ENCODE data around the gene TIMELESS. TPM values are rescaled to one million over a fixed set of nuclear protein-coding genes. Genes with fewer than 3 reads are reported as not detected.
A peak's percentile ranks its signal among the peaks of the same experiment; 100 is the strongest.
"Not testable (repeated sequence)": the region's sequence is repeated elsewhere in the genome, so short reads cannot be mapped to it uniquely, and the experiment has no call there.

Gene TIMELESS
- total and polyA plus RNA-seq, 9 of the 15 experiments (the other 6 are each of a cell fraction or from before 2014, with no cell fraction given): 11.9 to 59.2 (median 35.8) TPM

DNA sequence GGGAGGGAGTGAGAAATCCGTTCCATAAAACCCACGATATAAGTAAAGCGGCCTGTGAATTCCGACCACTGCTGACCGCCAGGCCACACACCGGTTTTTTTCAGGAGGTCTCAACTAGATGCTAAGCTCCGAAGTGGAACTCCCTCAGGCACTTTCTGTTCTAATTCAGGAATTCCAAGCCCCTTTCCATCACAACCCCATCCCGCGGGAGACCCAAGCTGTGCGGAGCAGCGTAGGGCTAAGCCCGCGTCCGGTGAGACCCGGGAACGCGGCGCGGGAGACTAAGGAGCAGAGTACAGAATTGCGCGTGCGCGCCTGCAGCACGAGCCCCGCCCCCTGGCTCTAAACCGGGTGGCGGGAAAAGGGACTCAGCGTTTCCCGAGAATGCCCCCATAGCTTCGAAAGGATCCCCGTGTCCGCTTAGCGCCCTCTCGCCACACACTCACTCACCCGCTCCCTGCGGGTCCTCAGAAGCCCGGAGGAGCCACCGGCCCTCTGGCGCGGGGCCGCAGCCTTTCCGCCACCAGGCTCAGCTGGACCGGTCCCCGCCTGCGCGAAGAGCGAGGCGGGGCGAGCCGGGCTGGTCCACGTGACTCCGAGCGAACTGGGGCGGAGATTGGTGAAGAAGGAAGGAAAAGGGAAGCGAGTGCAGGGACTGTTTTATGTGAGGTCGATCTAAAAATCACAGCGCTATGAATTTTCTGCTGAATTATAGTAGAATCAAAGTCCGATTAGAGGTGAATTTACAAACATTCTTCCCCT is at the start of gene TIMELESS (continued):
- TF ChIP-seq MBD1 (CRISPR knock-in tag; IDR thresholded peaks at IDR 0.05): no peak
- no peak for TF ChIP-seq TAF15 (IDR thresholded peaks at IDR 0.05; ENCODE audit: low read depth, low read length)
- peak in 1 of 2 experiments; percentile 37; a peak in 1 of 4 replicates for TF ChIP-seq CSDE1 (IDR thresholded peaks at IDR 0.05)
- TF ChIP-seq ZC3H8 (IDR thresholded peaks at IDR 0.05): no peak
- no peak for TF ChIP-seq PHF20 (IDR thresholded peaks at IDR 0.05; ENCODE audit: partially characterized antibody)
- peak; percentile 91 for TF ChIP-seq KLF13 (tag; IDR thresholded peaks at IDR 0.05; ENCODE audit: borderline replicate concordance, low read depth)
- no peak for TF ChIP-seq GABPB2 (CRISPR knock-in tag; conservative IDR thresholded peaks at IDR 0.05)
- no peak for TF ChIP-seq ZNF165 (CRISPR knock-in tag; IDR thresholded peaks at IDR 0.05; ENCODE audit: borderline replicate concordance)

- H3K4me1 ChIP-seq (replicated peaks in 1 of 2; ENCODE audit: control insufficient read depth in 2 of 2, insufficient read depth in 2 of 2, low read length in 2 of 2); H4K20me1 ChIP-seq (replicated peaks; ENCODE audit: control insufficient read depth, insufficient read depth, low read length); H3K4me2 ChIP-seq (ENCODE audit: insufficient read depth, low read length); in situ Hi-C loops (cut with MboI); ATAC-seq; H3K9ac ChIP-seq (ENCODE audit: insufficient read depth in 1 of 2, low read depth in 2 of 2, low read length in 2 of 2); BruUV-seq (replicated peaks); H3K4me3 ChIP-seq; H2AFZ ChIP-seq (ENCODE audit: low read depth, low read length); H3K27ac ChIP-seq (ENCODE audit: extremely low read depth, low read depth, low read length); H3K9me3 ChIP-seq (replicated peaks; ENCODE audit: control insufficient read depth, insufficient read depth, low read depth, low read length); POLR2A ChIA-PET; H3K36me3 ChIP-seq (ENCODE audit: control insufficient read depth, insufficient read depth, low read length); H3K9me1 ChIP-seq (ENCODE audit: control insufficient read depth, insufficient read depth, low read length); H3K79me2 ChIP-seq (ENCODE audit: control insufficient read depth, insufficient read depth, low read length); intact Hi-C loops (cut with micrococcal nuclease); DNase-seq (ENCODE audit: extremely low read depth in 1 of 4, low spot score in 3 of 4); H3K27me3 ChIP-seq (ENCODE audit: control insufficient read depth in 2 of 2, insufficient read depth in 2 of 2, low read length in 2 of 2); FAIRE-seq: not testable (repeated sequence)
- WGBS (ENCODE audit: insufficient coverage, low coverage, missing lambda C conversion rate): 22% methylated on average over 14 of the region's 14 CpGs
- CTCF ChIA-PET (ENCODE audit: low intra/inter-chr PET ratio): interaction anchor here (0.7 to 1.1 kb wide), 2 partner anchors 75 to 211 kb away, joined by 3 read pairs; no protein-coding TSS in a partner anchor
These were observed 49.1 kb upstream of the TIMELESS start for GRCh38 chr12:56498126-56498902.
